GM19468 (cell line): ENCODE measurements around the gene CCDC150.
"Not testable (repeated sequence)": the region's sequence is repeated elsewhere in the genome, so short reads cannot be mapped to it uniquely, and the experiment has no call there.

Source experiments
- ATAC-seq: cut with Tn5 transposase; IDR thresholded peaks from one replicate; pipeline ENCODE4 v1.9.1; 2021; ENCODE audit warnings: mild to moderate bottlenecking, moderate library complexity, moderate number of reproducible peaks; ENCODE audit not compliant: unreplicated experiment; ENCODE audit errors: extremely low read depth

Gene CCDC150

GRCh38 chr2:196618661-196619060 is 20.9 kb upstream of the CCDC150 start:
- no peak for ATAC-seq

GRCh38 chr2:196630531-196630930 is 9.0 kb upstream of the CCDC150 start:
- no peak for ATAC-seq

GRCh38 chr2:196635156-196635555 is 4.4 kb upstream of the CCDC150 start:
- no peak for ATAC-seq

- ATAC-seq = no peak
These were observed 750 bp upstream of the CCDC150 start for GRCh38 chr2:196638765-196639164.

- ATAC-seq = no peak
These were observed 575 bp downstream of the CCDC150 start for GRCh38 chr2:196640031-196640548.

GRCh38 chr2:196649202-196649601 is 9.7 kb downstream of the CCDC150 start:
- no peak for ATAC-seq

- no peak for ATAC-seq
These were observed 12.0 kb downstream of the CCDC150 start for GRCh38 chr2:196651387-196652094.

GRCh38 chr2:196652869-196653268 is 13.4 kb downstream of the CCDC150 start:
- no peak for ATAC-seq

GRCh38 chr2:196653843-196654242 is 14.3 kb downstream of the CCDC150 start:
- no peak for ATAC-seq

GRCh38 chr2:196655761-196656160 is 16.2 kb downstream of the CCDC150 start:
- no peak for ATAC-seq

GRCh38 chr2:196657333-196657732 is 17.8 kb downstream of the CCDC150 start:
- ATAC-seq = no peak

- ATAC-seq = no peak
These were observed 20.3 kb downstream of the CCDC150 start for GRCh38 chr2:196659844-196660243.

GRCh38 chr2:196660244-196660643 is 20.7 kb downstream of the CCDC150 start:
- ATAC-seq = no peak

GRCh38 chr2:196670342-196670741 is 30.8 kb downstream of the CCDC150 start:
- no peak for ATAC-seq

- no peak for ATAC-seq
These were observed 36.4 kb downstream of the CCDC150 start for GRCh38 chr2:196675963-196676362.

GRCh38 chr2:196677404-196677803 is 37.9 kb downstream of the CCDC150 start:
- no peak for ATAC-seq

GRCh38 chr2:196679368-196679767 is 39.9 kb downstream of the CCDC150 start:
- no peak for ATAC-seq

- no peak for ATAC-seq
These were observed 42.0 kb downstream of the CCDC150 start for GRCh38 chr2:196681510-196681909.

- ATAC-seq = no peak
These were observed 46.3 kb downstream of the CCDC150 start for GRCh38 chr2:196685792-196686191.

GRCh38 chr2:196686737-196687136 is 47.2 kb downstream of the CCDC150 start:
- ATAC-seq = not testable (repeated sequence)

- ATAC-seq = no peak
These were observed 57.0 kb downstream of the CCDC150 start for GRCh38 chr2:196696423-196697079.

- no peak for ATAC-seq
These were observed 58.3 kb downstream of the CCDC150 start for GRCh38 chr2:196697825-196698224.
